GM19468 (cell line): Measurements from ENCODE around the gene TTC39C.
"Not testable (repeated sequence)": the region's sequence is repeated elsewhere in the genome, so short reads cannot be mapped to it uniquely, and the experiment has no call there.

Experiments used
- ATAC-seq: cut with Tn5 transposase; IDR thresholded peaks from one replicate; pipeline ENCODE4 v1.9.1; 2021; ENCODE audit warnings: mild to moderate bottlenecking, moderate library complexity, moderate number of reproducible peaks; ENCODE audit not compliant: unreplicated experiment; ENCODE audit errors: extremely low read depth

Gene TTC39C

DNA sequence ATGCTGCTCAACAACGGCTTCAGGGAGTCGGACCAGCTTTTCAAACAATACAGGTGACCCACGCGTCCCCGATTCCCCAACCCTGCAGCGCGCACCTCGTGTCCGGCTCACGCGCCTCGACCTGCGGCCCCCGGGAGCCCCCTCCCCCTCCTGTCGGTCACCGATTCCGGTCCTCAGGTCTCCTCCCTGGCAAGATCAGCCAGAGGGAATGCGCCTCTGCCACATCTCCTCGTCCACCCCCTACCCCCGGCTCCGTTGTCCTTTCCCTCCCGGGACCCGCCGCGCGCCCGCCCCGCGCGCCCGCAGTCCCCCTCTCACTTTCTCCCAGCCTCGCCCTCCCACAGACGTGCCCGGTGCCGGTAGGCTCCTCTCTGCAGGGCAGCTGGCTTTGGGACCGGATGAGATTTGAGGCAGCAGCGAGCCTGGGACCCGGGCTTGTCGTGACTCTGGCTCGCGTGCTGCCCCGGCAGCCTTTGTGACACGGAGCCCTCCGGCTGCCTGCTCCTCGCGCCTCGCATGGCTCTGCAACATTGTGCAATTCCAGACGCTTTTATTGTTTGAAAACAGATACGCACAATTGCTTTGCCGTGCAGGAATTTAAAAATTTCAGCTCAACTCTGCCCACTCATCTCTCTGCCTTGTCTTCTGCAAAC, 558 bp downstream of the TTC39C start:
- ATAC-seq = no peak

DNA sequence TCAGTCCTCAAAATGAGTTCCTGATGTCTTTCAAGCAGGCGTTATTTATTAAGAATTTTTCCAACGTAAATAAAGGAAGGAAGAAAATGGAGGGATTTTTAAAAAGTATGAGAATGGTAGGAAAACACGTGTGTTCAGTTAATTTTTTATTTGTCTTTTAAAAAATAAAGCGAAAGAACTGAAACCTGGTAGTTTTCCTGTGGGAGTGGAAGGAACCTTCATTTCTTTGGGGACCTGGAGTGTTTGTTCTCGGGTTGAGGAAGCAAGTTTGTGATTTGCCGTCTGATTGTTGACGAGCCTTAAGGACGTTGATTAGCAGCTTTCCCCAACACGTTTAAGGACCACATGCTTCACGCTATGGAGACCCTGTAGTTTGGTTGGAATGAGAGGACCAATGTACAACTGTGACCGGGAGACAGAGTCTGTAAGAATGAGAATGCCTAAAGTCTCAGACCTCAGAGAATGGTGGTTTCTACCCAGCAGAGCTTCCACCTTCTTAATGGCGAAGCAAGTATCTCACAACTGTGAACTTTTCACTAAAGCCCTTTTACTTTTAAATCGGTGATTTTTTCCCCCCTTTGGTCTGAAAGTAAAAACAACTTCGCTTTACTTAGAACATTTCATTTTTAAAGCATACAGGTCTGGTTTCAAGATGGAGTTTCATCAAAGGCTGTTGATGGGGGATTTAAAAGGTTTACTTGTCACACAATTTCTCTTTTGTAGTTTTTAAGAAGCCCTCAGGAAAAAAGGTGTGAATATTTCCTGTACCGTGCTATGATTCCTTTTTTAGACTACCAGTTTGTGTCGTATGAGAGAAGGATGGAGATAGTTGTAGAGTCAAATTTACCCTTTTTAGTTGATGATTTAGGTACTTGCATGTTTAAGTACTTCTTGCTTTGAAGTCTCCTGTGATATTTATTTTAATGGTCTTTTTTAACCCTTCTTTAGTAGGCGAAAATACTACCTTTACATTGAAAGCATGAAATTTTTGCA, 1.4 kb downstream of the TTC39C start:
- ATAC-seq = no peak

DNA sequence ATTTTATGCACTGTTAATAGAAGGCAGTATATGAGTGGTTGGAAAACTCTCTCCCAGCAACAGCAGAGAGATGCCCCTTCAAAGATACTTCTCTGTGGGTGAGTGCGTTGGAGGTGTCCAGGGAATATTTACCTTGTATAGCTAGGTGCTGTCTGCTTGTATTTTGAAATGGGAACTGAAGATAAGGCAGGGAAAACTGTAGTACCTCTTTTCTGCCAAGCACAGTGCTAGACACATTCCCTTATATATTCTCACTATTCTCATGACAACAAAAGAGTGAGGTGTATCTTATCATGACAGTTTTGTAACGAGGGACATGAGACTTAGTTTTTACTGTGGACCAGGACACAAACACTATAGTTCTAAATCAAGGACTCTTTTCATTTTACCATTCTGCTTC, 2.1 kb downstream of the TTC39C start:
- ATAC-seq = no peak

DNA sequence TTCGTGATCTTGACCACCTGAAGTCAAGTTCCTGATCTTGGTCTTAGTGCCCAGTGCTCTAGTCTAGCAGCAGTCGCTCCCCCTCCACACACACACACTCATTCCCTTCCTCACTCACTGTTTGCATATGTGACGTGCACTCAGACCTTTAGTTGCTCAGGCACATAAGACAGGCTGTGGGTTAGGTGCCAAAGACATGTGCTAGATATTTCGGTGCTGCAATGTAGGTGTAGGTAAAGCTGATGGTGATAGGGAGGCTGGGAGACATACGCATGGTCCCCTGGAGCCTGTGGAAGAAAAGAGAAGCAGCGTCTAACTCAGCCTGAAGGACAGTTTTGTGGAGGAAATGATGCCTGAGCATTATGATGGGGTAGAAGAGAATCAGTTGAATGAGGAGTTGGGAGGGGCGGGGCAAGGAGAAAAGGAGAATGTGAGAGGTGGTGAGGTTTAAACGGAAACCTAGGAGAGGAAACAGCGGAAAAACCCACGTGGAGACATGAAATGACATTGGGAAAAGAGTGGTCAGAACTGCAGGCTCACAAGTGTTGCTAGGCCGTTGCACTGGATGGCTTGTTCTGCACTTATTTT, 3.8 kb downstream of the TTC39C start:
- no peak for ATAC-seq

DNA sequence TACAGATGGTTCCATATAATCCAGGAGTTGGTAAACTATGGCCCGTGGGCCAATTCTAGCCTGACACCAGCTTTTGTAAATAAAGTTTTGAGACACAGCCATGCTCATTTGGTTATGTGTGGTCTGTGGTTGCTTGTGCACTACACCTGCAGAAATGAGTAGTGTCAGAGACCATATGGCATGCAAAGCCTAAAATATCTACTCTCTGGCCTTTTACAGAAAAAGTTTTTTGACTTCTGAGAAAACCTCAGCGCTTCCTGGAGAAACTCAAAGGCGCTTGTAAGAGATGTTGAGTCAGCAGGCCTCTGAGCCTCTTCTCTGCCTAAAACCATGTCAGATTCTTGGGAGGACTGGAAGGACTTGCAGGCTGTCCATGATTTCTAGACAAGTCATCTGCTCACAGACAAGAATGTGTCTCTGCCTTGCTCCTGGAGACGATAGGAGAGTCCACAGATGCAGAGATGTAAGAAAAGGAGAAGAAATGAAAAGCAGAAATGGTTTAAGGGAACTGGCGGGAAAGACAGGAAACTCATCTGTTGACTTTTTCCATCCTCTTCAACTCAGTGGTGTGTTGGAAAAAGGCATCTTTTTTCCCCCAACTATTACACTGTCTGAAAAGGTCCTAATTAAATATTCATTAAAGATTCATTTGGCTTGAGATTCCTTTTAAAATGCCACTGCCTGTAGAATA, 5.2 kb downstream of the TTC39C start:
- peak; percentile 78 for ATAC-seq

DNA sequence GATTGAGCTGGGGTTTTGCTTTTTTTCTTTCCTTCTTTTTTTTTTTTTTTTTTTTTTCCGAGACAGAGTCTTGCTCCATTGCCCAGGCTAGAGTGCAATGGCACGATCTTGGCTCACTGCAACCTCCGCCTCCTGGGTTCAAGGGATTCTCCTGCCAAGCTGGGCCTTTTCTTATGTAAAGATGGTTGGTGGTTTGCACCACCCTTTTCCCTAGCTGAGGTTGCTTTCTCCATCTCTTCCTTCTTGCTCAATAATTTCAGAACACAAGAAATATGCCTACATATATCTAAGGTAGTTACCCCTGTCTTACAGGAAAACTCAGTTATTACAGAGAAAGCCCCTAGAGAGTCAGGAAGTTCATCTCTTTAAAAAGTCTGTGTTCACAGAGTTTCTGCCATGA, 7.0 kb downstream of the TTC39C start:
- no peak for ATAC-seq

DNA sequence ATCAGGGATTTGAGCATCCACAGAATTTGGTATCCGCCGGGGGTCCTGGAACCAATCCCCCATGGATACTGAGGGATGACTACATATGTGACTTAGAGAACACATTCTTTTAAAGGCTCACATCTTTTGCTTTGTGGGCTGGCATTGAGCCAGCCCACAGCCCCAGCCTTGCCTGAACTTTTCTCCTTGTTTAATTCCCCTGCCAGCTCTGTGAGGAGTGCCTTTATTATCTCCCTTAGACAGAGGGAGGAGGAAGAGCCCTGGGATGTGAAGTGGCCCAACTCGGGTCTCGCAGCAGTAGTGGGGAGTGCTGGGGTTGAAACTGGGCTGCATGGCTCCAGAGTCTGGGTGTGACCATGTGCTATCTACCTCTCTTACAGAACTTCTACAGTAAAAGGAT, 7.6 kb downstream of the TTC39C start:
- ATAC-seq = no peak

DNA sequence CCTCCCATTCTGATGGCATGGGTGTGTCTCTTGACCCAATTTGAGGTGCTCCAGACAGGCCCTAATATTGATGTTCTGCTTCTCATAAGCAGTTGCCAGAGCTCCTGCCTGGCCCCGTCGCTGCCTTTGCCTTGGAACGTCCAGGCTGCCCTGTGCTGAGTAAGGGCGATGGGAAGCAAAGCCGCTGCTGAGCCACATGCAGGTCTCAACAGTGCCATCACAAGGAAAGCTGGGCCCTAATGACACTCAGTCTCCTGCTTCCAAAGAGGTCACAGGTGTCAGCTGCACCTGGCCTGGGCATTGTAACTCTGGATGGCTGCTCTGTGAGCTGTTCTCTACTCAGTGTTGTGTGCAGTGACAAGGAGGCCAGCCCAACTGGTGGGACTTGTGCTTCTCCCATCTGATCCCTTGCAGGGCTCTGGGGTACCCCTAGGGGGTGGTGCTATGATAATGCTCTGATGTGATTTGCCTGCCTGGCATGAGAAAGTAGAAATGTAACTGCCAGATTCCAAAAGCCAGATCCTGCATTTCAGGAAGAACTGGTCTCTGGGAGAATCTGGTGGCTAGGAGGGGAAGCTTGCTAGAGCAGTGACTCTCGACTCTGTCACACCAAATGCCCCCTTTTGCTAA, 8.7 kb downstream of the TTC39C start:
- no peak for ATAC-seq

DNA sequence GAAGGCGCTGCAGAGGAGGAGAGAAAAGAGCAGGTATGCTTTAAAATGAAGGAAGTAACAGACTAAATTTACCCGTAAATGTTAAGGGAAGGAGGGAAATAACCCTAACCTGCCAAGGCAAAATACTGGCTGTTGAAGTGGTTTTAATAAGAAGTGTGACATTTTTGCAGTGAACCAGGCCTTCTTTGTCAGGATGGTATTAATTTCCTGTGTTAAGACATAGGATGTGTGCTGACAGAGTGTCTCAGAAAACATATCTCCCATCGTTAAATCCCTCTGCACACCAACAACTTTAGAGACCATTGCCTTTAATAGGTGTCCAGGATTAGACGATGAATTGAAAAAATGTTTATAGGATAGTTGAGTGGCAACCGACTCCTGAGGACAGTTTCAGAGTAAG, 9.9 kb downstream of the TTC39C start:
- ATAC-seq = no peak

DNA sequence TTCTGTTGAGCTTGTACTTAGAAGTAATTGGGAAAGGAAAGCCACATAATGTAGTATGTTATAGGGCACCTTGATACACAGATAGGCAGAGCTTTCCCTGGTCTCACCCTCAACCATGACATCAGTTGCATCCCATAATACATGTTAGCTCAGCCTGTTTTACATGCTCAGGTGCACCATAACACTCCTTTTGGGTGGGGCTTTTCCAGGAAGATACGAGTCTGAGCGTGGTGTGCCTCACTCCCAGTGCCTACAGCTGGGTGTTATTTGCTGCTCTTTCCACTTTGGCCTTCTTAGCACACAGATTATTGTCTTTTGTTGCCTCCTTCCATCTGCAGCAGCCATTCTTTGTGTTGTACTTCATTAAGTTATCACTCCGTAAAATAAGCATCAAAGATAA, 11.9 kb downstream of the TTC39C start:
- no peak for ATAC-seq

DNA sequence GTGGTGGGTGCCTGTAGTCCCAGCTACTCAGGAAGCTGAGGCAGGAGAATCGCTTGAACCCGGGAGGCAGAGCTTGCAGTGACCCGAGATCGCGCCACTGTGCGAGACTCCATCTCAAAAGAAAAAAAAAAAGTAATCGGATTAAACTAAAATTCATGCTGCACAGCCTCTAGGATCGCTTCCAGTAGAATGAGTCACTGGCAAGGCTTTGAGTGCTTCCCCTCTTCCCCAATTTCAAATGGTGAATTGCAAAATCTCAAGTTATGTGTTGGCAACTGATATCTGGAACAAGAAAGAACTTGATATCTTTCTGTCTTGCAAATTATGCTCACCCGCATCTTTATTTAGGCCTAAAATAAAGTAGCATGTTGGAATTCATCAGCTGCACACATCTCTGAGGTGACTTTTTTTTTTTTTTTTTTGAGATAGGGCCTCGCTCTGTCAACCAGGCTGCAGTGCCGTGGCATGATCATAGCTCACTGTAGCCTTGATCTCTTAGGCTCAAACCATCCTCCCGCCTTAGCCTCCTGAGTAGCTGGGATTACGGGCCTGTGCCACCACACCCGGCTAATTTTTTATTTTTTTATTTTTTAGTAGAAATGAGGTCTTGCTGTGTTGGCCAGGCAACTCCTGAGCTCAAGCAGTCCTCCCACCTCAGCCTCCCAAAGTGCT, 12.7 kb downstream of the TTC39C start:
- no peak for ATAC-seq

DNA sequence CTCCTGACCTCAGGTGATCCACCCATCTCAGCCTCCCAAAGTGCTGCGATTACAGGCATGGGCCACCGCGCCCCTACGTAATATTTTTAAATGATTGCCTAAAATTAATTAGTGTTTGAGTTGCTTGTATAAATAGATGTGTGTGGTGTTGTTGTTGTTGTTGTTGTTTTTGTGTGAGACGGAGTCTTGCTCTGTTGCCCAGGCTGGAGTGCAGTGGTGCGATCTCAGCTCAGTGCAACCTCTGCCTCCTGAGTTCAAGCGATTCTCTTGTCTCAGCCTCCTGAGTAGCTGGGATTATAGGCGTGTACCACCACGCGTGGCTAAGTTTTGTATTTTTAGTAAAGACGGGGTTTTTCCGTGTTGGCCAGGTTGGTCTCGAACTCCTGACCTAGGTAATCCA, 14.4 kb downstream of the TTC39C start:
- not testable (repeated sequence) for ATAC-seq

DNA sequence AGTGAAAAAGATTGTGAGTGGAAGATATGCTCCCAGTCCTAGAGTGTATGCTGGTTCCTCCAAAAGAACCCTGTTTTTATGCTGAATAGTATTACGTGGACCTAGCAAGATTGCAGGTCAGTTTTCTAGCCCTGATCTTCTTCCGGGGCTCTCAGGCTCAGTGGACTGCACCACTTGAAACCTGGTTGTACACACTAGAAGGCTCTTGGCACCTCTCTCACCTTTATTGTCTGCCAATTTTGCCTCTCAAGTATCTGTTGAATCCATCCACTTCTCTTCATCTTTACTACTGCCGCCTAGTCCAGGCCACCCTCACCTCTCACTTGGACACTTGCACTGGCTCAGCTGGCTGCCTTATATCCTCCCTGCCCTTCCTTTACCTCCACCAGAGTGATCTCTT, 16.8 kb downstream of the TTC39C start:
- ATAC-seq = no peak

DNA sequence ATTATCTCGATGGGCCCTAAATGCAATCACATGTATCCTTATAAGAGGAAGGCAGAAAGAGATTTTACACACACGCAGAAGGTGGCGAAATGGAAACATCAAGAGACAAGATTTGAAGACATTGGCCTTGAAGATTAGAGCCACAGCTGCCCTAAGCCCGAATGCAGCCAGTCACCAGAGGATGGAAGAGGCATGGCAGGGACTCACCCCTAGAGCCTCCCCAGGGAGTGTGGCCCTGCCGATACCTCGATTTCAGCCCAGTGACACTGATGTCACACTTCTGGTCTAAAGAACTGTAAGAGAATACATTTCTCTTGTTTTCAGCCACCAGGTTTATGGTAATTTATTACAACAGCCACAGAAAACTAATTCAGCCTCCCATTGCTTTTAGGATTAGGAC, 17.4 kb downstream of the TTC39C start:
- no peak for ATAC-seq

DNA sequence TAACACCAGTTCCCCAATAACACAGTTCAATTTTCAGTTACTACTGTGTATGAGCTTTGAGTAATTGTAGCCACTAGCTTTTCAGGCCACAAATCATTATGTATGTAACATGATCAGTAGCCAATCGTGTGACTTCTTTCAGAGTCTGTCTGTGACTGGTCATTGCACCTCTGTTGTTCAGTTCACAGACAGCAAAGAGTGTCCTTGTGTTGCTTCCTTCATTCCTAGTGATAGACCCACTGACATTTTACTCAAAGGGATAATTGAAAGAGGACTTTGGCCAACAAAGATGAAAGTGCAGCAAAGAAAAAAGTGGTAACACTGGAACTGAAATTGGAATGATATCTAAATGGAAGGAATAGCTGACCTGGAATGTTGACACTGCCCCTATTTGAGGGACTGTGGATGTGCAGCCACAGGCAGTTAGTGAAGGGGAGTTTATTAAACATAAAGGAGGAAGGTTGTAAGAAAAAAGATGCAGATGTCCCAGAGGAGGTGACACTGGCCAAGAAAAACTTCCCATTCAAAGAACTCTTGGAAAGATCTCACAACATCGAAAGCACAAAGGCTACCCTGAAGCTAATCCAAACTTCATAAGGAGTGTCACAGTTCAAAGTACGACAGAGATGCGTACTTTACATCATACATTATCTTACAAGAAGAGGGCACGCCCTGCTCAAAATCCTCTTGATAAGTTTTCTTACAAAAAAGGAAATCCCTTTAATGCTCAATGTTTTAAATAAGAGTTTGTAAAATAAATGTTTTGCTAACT, 19.3 kb downstream of the TTC39C start:
- ATAC-seq = no peak

DNA sequence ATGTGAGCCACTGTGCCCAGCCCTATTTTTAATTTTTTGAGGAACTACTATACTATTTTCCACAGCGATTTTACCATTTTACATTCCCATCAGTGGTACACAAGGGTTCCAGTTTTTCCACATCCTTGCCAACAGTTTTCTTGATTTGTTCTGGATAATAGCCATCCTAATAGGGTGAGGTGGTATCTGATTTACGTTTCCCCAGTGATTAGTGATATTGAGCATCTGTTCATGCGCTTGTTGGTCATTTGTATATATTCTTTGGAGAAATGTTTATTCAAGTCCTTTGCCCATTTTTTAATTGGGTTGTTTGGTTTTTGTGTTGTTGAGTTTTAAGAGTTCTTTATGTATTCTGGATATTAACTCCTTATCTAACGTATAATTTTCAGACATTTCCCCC, 20.8 kb downstream of the TTC39C start:
- ATAC-seq = no peak

DNA sequence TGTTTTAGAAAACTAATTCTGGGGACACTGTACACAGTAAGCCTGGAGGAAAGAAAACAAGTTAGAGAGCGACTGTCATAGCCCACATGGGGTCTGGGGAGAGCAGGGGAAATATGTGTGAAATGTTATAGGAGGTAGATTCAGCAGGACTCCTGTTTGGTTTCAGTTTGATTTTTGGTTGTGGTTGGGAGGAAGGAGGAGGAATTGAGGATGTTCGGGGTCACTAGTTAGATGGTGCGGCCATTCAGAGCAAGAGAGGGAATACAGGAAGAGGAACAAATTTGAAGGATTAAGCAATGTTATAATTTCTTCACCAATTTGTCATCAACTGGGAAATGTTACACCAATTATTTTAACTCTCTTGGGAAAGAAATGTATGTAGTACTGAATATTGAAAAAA, 25.1 kb downstream of the TTC39C start:
- ATAC-seq = no peak

DNA sequence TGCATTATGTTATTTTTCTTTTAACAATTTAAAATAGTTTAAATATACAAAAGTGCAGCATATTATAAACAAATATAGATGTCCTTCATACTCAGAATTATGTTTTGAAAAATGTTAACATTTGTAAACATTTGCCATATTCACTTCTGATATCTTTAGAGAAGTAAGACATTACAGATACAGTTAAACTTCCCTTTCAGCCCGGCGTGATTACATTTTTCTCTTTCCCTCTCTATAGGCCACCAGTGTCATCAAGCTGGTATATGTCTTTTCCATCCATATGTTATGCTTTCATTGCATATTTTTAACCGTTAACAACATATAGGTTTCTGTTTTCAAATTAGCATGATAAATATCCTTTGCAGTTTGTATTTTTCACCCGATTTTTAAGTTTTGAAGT, 27.1 kb downstream of the TTC39C start:
- no peak for ATAC-seq

DNA sequence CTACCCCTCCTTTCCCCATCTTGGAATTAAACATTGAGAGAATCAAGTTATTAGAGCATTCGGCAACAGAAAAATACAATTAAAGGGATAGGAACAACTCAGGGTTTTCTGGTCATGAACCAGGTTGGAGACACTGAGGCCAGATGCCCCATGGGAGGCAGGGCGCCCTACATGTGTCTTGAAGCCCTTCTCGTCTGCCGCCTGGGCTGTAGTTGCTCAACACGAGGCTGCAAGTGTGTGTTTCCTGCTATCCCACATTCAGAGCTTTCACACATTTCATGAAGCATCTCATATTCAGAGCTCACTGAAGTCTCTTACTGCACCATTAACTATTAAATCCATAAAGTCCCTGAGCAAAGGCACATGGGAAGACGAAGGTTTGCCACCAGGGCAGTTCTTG, 28.8 kb downstream of the TTC39C start:
- ATAC-seq = no peak
